IPS-NIHi7 (cell line): Measurements from ENCODE around the gene ARID3A.
A peak's percentile ranks its signal among the peaks of the same experiment; 100 is the strongest.

Experiments
- DNase-seq: peaks from one replicate; pipeline ENCODE4 v3.0.0; 2012; ENCODE audit warnings: mixed read lengths; ENCODE audit errors: extremely low spot score

The ARID3A gene

DNA sequence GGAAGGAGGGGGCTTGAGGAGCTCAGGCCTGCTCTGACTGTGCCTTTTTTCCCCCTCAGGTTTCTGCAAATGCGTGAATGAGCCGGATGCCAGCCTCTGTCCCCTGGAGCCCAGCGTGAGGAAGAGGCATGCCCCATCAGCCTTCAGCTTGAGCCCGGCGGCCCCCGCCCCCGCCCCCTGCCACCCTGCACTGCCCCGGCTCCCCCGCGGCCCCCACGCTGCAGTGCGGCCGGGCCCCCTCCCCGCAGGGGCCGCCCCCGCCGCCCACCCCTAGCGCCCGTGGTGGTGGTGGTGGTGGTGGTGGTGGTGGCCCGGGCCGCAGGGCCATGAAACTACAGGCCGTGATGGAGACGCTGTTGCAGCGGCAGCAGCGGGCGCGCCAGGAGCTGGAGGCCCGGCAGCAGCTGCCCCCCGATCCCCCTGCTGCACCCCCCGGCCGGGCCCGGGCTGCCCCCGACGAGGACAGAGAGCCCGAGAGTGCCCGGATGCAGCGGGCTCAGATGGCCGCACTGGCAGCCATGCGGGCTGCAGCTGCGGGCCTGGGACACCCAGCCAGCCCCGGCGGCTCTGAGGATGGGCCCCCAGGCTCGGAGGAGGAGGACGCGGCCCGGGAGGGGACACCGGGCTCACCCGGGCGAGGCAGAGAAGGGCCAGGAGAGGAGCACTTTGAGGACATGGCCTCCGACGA lies 3.5 kb downstream of the ARID3A start:
- DNase-seq = no peak

- DNase-seq = no peak
Measured at GRCh38 chr19:929891-930258, 4.0 kb downstream of the ARID3A start.

DNA sequence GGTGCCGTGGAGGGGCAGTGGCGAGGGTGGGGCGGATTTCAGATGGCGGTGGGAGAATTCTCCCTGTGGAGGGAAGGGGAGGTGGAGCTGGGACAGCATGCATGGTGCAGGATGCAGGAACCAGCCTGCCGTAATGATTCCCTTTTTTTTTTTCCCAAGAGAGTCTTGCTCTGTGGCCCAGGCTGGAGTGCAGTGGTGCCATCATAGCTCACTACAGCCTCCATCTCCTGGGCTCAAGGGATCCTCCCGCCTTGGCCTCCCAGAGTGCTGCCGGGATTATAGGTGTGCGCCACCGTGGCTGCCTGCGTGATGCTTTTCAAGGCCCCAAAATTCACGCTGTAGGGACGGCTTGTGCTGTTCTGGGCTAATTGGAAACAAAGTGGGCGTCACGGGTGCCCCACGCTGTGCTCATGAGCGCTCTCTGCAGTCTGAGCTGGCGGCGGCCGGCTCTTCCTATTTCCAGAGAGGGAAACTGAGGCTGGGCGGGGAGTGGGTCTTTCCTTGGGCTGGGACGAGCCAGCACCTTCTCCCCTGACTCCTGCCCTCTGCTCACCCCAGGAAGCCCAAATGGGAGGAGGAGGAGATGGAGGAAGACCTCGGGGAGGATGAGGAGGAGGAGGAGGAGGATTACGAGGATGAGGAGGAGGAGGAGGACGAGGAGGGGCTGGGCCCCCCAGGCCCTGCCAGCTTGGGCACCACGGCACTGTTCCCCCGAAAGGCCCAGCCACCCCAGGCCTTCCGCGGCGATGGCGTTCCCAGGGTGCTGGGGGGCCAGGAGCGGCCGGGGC lies 6.2 kb downstream of the ARID3A start:
- no peak for DNase-seq

GRCh38 chr19:932648-933552 lies 7.1 kb downstream of the ARID3A start:
- DNase-seq = peak; percentile 68

GRCh38 chr19:933553-933882 lies 7.7 kb downstream of the ARID3A start:
- no peak for DNase-seq

DNA sequence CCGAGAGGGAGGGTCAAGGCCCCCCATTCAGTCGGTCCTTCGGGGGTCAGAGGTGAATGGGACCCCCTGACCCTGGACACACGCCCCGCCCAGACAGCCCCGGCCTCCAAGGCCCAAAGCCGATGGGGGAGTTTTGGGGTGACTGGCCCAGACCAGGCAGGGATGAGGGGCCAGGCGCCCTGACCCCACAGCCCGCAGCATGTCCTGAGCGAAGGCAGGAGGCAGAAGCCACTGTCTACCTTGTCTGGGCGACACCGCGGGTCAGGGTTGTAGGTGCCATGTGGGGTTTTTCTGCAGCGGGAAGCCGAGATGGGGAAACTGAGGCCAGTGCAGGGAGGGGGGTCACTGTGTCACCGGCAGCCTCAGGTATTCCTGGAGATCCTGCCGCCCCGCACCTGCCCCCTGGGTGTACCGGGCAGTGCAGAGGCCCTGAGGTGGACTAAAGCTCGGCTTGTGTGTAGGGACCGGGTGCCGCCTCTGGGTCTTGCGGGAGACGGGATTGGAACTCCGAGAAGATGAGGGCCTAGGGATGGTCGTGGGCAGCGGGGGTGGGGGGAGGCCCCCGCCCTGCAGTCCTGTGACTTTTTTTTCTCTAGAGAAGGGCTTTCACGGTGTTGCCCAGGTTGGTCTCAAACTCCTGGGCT lies 8.5 kb downstream of the ARID3A start:
- no peak for DNase-seq

GRCh38 chr19:934865-935479 lies 9.1 kb downstream of the ARID3A start:
- DNase-seq = no peak

- no peak for DNase-seq
Measured at GRCh38 chr19:936175-936546, 10.3 kb downstream of the ARID3A start.

- DNase-seq = no peak
Measured at GRCh38 chr19:937259-937694, 11.4 kb downstream of the ARID3A start.

- DNase-seq = no peak
Measured at GRCh38 chr19:938233-938923, 12.5 kb downstream of the ARID3A start.

DNA sequence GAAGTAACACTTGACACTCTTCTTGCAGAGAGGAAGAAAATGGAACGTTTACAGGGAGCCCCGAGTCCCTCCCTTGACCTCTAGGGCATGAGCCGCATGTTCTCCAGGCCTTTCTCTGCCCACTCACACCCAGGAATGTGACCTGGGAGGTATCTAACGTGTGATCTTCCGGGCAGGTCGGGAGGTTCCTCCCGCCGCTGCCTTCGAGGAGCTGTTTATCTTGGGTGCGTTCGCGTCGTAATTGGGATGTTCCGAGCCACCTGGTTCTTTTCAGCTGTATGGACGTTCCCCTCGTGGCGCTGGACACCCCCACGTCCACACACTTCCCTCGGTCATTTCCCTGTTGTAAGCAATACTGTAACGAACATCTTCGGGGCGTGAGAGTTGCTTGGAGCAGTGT lies 13.6 kb downstream of the ARID3A start:
- DNase-seq = no peak

GRCh38 chr19:939922-940321 lies 14.1 kb downstream of the ARID3A start:
- DNase-seq = no peak

DNA sequence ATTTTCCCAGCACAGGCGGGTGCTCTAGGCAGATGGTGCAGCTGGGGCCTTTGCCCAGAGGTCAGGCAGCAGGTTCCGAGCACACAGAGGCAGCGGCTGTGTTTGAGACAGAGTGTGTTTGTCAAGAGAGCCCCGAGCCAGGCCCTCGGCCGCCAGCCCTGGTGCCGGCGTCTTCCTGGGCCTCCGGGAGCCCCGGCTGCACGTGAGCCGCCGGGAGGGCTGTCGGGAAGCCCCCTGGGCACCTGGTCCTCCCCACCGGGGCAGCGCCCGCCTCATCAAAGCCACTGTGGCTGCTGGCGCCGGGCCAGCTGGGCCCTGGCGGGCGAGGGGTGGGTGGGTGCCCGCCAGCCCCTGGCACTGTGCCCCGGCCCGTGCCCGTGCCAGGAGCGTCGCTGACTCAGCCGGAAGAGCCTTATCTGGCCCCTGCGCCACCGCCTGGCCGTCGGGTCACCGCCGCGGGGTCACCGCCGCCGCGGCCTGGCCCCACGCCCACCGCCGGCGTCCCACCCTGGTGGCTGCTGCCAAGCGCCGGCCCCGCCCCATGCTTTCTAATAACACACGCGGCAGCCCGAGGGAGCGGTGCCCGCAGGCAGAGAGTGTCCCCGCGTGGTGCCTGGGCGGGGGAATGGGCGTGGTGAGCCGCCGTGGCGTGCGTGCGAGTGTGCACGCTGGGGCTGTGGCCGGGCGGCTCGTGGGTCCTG lies 14.9 kb downstream of the ARID3A start:
- DNase-seq = no peak

DNA sequence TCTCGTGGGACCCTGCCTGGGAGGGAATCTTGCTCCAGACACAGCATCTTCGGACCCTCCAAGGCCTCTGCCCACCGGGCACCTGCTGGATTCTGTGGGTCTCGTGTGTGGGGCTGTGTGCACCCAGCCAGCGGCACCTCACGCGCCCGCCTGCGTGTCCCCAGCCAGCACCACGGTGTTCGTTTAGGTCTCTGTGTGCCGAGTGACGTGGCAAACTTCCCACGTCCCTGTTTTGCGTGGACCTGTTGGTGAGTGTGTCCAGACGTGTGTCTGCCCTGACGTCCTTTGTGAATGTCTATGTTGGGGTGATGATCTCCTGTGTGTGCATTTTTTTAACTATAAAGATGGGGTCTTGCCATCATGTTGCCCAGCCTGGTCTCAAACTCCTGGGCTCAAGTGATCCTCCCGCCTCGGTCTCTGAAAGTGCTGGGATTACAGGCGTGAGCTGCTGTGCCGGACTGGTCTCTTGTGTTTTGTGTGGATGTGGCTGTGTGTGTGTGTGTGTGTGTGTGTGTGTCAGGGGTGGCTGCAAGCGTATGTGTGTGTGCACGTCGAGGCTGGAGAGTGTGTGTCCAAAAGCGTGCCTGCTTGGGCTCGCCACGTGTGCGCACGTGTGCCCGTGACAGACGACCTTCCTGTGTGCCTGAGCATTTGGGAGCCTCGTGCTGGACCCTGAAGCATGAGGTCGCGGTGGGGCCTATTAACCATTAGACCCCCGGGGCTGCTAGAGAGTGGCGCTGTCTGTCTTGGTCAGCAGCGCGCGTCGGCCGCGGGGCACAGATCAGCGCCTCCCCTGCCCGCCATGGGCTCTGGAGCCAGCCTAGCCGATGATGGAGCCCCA lies 15.7 kb downstream of the ARID3A start:
- DNase-seq = no peak

- DNase-seq = no peak
Measured at GRCh38 chr19:942133-942645, 16.4 kb downstream of the ARID3A start.

DNA sequence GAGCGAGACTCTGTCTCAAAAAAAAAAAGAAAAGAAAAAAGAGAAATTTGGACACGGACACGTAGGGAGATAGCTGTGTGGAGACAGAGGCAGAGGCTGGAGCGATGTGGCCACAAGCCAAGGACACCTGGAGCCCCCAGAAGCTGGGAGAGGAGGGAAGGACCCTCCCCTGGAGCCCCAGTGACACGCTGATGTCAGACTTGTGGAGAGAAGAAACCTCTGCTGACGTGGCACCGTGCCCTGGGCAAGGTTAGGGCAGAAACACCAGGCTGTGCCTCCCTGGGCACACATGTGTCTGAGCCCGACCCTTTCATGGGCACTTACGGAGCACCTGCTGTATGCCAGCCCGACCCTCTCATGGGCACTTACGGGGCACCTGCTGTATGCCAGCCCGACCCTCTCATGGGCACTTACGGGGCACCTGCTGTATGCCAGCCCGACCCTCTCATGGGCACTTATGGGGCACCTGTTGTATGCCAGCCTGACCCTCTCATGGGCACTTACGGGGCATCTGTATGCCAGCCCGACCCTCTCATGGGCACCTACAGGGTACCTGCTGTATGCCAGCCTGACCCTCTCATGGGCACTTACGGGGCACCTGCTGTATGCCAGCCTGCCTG lies 17.8 kb downstream of the ARID3A start:
- DNase-seq = no peak

DNA sequence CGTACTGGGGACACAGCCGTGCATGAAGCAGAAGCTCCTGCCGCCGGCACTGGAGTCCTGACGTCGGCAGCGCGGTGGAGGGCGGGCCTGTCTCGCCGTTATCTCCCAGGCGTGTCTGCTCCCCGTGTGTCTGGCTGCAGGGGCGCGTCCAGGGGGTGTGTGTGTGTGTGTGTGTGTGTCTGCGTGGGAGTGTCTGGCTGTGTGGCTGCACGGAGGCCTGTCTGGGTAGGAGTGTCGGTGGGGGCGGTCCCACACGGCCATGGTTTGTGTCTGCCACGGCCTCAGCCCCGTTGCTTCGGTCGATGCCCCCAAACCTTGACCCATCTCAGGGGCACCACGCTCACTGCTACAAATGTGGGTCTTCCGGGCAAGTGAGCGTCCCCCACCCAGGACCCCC lies 18.3 kb downstream of the ARID3A start:
- no peak for DNase-seq

GRCh38 chr19:944663-945241 lies 18.9 kb downstream of the ARID3A start:
- DNase-seq = no peak
